Mesenchymal stem cell (in vitro differentiated cells and primary cell): ENCODE results near the gene HTRA3.
A peak's percentile ranks its signal among the peaks of the same experiment; 100 is the strongest.

Experiments used
- DNase-seq: peaks from one replicate; pipeline ENCODE4 v3.0.0-alpha.2; 2013
- H2AFZ ChIP-seq: one replicate; pipeline ENCODE4 v1.6.1; 2013; ENCODE audit warnings: low read depth, mild to moderate bottlenecking, control low read depth, inconsistent platforms, low read length, moderate library complexity
- H2AK5ac ChIP-seq: 2 replicates; pipeline ENCODE4 v1.6.1; 2013; ENCODE audit warnings: low read length, moderate library complexity, mild to moderate bottlenecking, inconsistent platforms; ENCODE audit not compliant: severe bottlenecking
- H2BK120ac ChIP-seq: one replicate; pipeline ENCODE4 v1.6.1; 2013; ENCODE audit warnings: low read depth, mild to moderate bottlenecking, inconsistent platforms, low read length, moderate library complexity
- H2BK12ac ChIP-seq, 2 experiments: one replicate each; pipeline ENCODE4 v1.6.1; 2013; ENCODE audit warnings: inconsistent platforms in 2 of 2, low read length in 2 of 2, mild to moderate bottlenecking in 2 of 2, moderate library complexity in 2 of 2, control low read depth in 1 of 2
- H2BK15ac ChIP-seq: one replicate; pipeline ENCODE4 v1.6.1; 2013; ENCODE audit warnings: mild to moderate bottlenecking, low read depth, inconsistent platforms; ENCODE audit not compliant: poor library complexity, severe bottlenecking
- H2BK5ac ChIP-seq: 2 replicates; pipeline ENCODE4 v1.6.1; 2013; ENCODE audit warnings: low read depth, mild to moderate bottlenecking, low read length, control low read depth, inconsistent platforms; ENCODE audit not compliant: poor library complexity, severe bottlenecking
- H3K14ac ChIP-seq, 2 experiments: one replicate each; pipeline ENCODE4 v1.6.1; 2013; ENCODE audit warnings: inconsistent platforms in 2 of 2, low read length in 2 of 2, control low read depth in 1 of 2, mild to moderate bottlenecking in 1 of 2, moderate library complexity in 1 of 2
- H3K18ac ChIP-seq, 2 experiments: one replicate each; pipeline ENCODE4 v1.6.1; 2013; ENCODE audit warnings: inconsistent platforms in 2 of 2, low read length in 2 of 2, control low read depth in 1 of 2, low read depth in 1 of 2, mild to moderate bottlenecking in 1 of 2
- H3K23ac ChIP-seq, 2 experiments: one replicate each; pipeline ENCODE4 v1.6.1; 2013; ENCODE audit warnings: inconsistent platforms in 2 of 2, low read length in 2 of 2, mild to moderate bottlenecking in 2 of 2, moderate library complexity in 2 of 2, control low read depth in 1 of 2
- H3K27ac ChIP-seq: 2 replicates; pipeline ENCODE4 v1.5.1; 2013; ENCODE audit warnings: mild to moderate bottlenecking, moderate library complexity, low read length, control low read depth, inconsistent platforms; ENCODE audit not compliant: poor library complexity, severe bottlenecking
- H3K27me3 ChIP-seq, 2 experiments: 2 replicates each; pipeline versions ENCODE4 v1.6.1 to v1.7.0; 2013; ENCODE audit warnings: low read length in 2 of 2, mild to moderate bottlenecking in 2 of 2, moderate library complexity in 2 of 2, control low read depth in 1 of 2, inconsistent platforms in 1 of 2; ENCODE audit not compliant: control insufficient read depth in 1 of 2, insufficient read depth in 1 of 2
- H3K36me3 ChIP-seq, 2 experiments: 2 replicates each; pipeline versions ENCODE4 v1.6.1 to v1.7.0; 2013; ENCODE audit warnings: low read length in 2 of 2, control low read depth in 1 of 2, inconsistent platforms in 1 of 2, low read depth in 1 of 2, mild to moderate bottlenecking in 1 of 2; ENCODE audit not compliant: insufficient read depth in 2 of 2, control insufficient read depth in 1 of 2
- H3K4ac ChIP-seq, 2 experiments: one replicate each; pipeline ENCODE4 v1.6.1; 2013; ENCODE audit warnings: inconsistent platforms in 2 of 2, low read length in 2 of 2, mild to moderate bottlenecking in 2 of 2, moderate library complexity in 2 of 2, control low read depth in 1 of 2, low read depth in 1 of 2
- H3K4me1 ChIP-seq: 2 replicates; pipeline ENCODE4 v1.6.1; 2013; ENCODE audit warnings: low read depth, low read length, control low read depth; ENCODE audit not compliant: control insufficient read depth, insufficient read depth
- H3K4me2 ChIP-seq: 2 replicates; pipeline ENCODE4 v1.6.1; 2013; ENCODE audit warnings: low read length, mild to moderate bottlenecking, inconsistent platforms; ENCODE audit not compliant: poor library complexity, severe bottlenecking
- H3K4me3 ChIP-seq, 2 experiments: 2 replicates each; pipeline versions ENCODE4 v1.5.1 to v1.7.0; 2013; ENCODE audit warnings: low read length in 2 of 2, mild to moderate bottlenecking in 2 of 2, control low read depth in 1 of 2, low read depth in 1 of 2; ENCODE audit not compliant: insufficient read depth in 1 of 2
- H3K79me1 ChIP-seq: replicated peaks from 2 replicates; pipeline ENCODE4 v1.6.1; 2013; ENCODE audit warnings: mild to moderate bottlenecking, control low read depth, low read length, inconsistent platforms; ENCODE audit not compliant: poor library complexity, severe bottlenecking
- H3K9ac ChIP-seq: 2 replicates; pipeline ENCODE4 v1.7.0; 2013; ENCODE audit warnings: mild to moderate bottlenecking, low read length, moderate library complexity
- H3K9me3 ChIP-seq: 2 replicates; pipeline ENCODE4 v1.7.0; 2013; ENCODE audit warnings: mild to moderate bottlenecking, low read length; ENCODE audit not compliant: control insufficient read depth
- H4K8ac ChIP-seq: one replicate; pipeline ENCODE4 v1.6.1; 2013; ENCODE audit warnings: inconsistent platforms, mild to moderate bottlenecking, low read length, moderate library complexity
- H4K91ac ChIP-seq: one replicate; pipeline ENCODE4 v1.6.1; 2013; ENCODE audit warnings: mild to moderate bottlenecking, low read length, inconsistent platforms
- WGBS: methylation state at CpG from one replicate; pipeline ENCODE4 v1.1.7; 2013; ENCODE audit warnings: mixed read lengths; 5-methylcytosine and 5-hydroxymethylcytosine counted together

HTRA3 gene

GRCh38 chr4:8295471-8295870 lies 25.9 kb downstream of the HTRA3 start:
- no peak overlapping the region for H4K91ac ChIP-seq
- 90% methylated on average over 6 of the region's 6 CpGs for WGBS
- H2BK120ac ChIP-seq: no peak overlapping the region
- H2AK5ac ChIP-seq: no peak overlapping the region
- H3K79me1 ChIP-seq: no peaks in the 10 kb centered on the region
- H3K4ac ChIP-seq: no peak overlapping the region
- no peak overlapping the region for H3K4me2 ChIP-seq
- no peak overlapping the region for H4K8ac ChIP-seq
- H3K18ac ChIP-seq: no peak overlapping the region
- DNase-seq: no peak
- H3K9ac ChIP-seq: no peak overlapping the region
- no peak overlapping the region for H3K23ac ChIP-seq
- H3K4me3 ChIP-seq: peak overlapping the region in 1 of 2 experiments; percentile 3
- H3K14ac ChIP-seq: no peak overlapping the region
- no peaks in the 10 kb centered on the region for H3K4me1 ChIP-seq
- no peak overlapping the region for H2BK15ac ChIP-seq
- no peak overlapping the region for H3K27ac ChIP-seq
- no peak overlapping the region for H2BK12ac ChIP-seq
- peaks cover 0 to 4% of the 10 kb centered on the region in 2 experiments for H3K27me3 ChIP-seq
- no peaks in the 10 kb centered on the region for H3K9me3 ChIP-seq
- peaks cover 0 to 8% of the 10 kb centered on the region in 2 experiments for H3K36me3 ChIP-seq
- H2AFZ ChIP-seq: no peak overlapping the region
- no peak overlapping the region for H2BK5ac ChIP-seq

- no peaks in the 10 kb centered on the region for H3K9me3 ChIP-seq
- no peaks in the 10 kb centered on the region for H3K79me1 ChIP-seq
- H3K4me3 ChIP-seq: no peak overlapping the region
- H4K8ac ChIP-seq: no peak overlapping the region
- no peak overlapping the region for H2AFZ ChIP-seq
- H2AK5ac ChIP-seq: no peak overlapping the region
- H2BK5ac ChIP-seq: no peak overlapping the region
- H3K9ac ChIP-seq: no peak overlapping the region
- H2BK15ac ChIP-seq: no peak overlapping the region
- H3K4me1 ChIP-seq: no peaks in the 10 kb centered on the region
- H3K27ac ChIP-seq: no peak overlapping the region
- no peak overlapping the region for H3K4ac ChIP-seq
- H2BK120ac ChIP-seq: no peak overlapping the region
- no peak overlapping the region for H3K18ac ChIP-seq
- no peak overlapping the region for H2BK12ac ChIP-seq
- no peak overlapping the region for H3K4me2 ChIP-seq
- H3K27me3 ChIP-seq: peaks cover 0 to 4% of the 10 kb centered on the region in 2 experiments
- H3K23ac ChIP-seq: no peak overlapping the region
- H4K91ac ChIP-seq: no peak overlapping the region
- H3K36me3 ChIP-seq: peaks cover 0 to 8% of the 10 kb centered on the region in 2 experiments
- no peak overlapping the region for H3K14ac ChIP-seq
- no peak for DNase-seq
- 68% methylated on average over 3 of the region's 3 CpGs for WGBS
These were observed 26.9 kb downstream of the HTRA3 start for GRCh38 chr4:8296491-8296890.

GRCh38 chr4:8297141-8297601 lies 27.6 kb downstream of the HTRA3 start:
- Histone ChIP-seq H3K79me1 (no peaks in the 10 kb centered on the region), H3K9ac (no peak overlapping the region), H3K27ac (no peak overlapping the region), H3K9me3 (no peaks in the 10 kb centered on the region), H3K4me1 (no peaks in the 10 kb centered on the region), H2BK15ac (no peak overlapping the region), H3K27me3 (peaks cover 0 to 4% of the 10 kb centered on the region in 2 experiments), H3K18ac (no peak overlapping the region), H2BK12ac (no peak overlapping the region), H2AK5ac (no peak overlapping the region), H4K91ac (no peak overlapping the region), H3K23ac (no peak overlapping the region), H3K4me2 (no peak overlapping the region), H3K4ac (no peak overlapping the region), H3K14ac (no peak overlapping the region), H2BK120ac (no peak overlapping the region), H2AFZ (no peak overlapping the region), H4K8ac (no peak overlapping the region), H2BK5ac (no peak overlapping the region), H3K4me3 (no peak overlapping the region), H3K36me3 (peaks cover 0 to 8% of the 10 kb centered on the region in 2 experiments)
- 91% methylated on average over 9 of the region's 9 CpGs for WGBS
- DNase-seq: no peak

DNA sequence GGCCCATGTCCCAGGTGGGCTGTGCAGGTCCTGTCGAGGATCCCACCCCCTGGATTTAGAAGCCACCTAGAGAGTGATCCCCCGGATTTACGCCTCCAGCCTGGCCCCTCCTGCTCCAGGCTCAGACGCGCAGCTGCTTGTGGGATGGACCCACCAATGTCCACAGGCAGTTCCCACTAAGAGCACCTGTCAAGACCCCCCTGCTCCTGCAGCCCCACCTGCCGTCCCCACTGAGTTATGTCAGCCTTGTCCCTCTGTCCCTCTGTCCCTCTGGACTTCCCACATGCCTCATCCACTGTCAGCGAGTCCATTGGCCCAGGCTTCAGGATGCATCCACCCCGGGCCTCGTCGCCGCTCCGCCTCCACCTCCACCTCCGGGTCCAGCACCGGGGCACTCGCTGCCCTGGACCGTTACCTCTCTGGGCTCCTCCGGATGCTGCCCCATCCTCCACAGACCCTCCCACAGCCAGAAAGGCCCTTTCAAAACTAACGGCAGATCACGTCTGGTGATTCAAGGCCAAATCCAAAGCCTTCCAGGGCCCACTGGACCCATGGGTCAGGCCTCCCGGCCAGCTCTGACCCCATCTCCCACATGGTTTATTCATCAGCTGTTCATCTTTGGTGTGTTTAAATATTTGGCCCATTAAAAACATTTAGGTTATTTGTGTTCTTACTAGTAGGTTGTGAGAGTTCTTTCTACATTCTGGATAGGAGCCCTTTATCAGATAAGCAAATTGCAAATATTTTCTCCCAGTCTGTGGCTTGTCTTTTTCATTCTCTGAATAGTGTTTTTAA lies 28.3 kb downstream of the HTRA3 start:
- no peak overlapping the region for H3K4me2 ChIP-seq
- H3K4ac ChIP-seq: no peak overlapping the region
- no peak overlapping the region for H4K8ac ChIP-seq
- no peak overlapping the region for H2AK5ac ChIP-seq
- H3K4me1 ChIP-seq: no peaks in the 10 kb centered on the region
- no peak overlapping the region for H2BK12ac ChIP-seq
- H3K36me3 ChIP-seq: peaks cover 0 to 8% of the 10 kb centered on the region in 2 experiments
- no peaks in the 10 kb centered on the region for H3K79me1 ChIP-seq
- no peak overlapping the region for H2AFZ ChIP-seq
- H3K23ac ChIP-seq: no peak overlapping the region
- no peak overlapping the region for H2BK5ac ChIP-seq
- H3K9ac ChIP-seq: no peak overlapping the region
- H3K27ac ChIP-seq: no peak overlapping the region
- H2BK120ac ChIP-seq: no peak overlapping the region
- 95% methylated on average over 20 of the region's 20 CpGs for WGBS
- H2BK15ac ChIP-seq: no peak overlapping the region
- no peaks in the 10 kb centered on the region for H3K9me3 ChIP-seq
- no peak overlapping the region for H3K4me3 ChIP-seq
- no peak overlapping the region for H4K91ac ChIP-seq
- H3K18ac ChIP-seq: no peak overlapping the region
- H3K27me3 ChIP-seq: peaks cover 0 to 4% of the 10 kb centered on the region in 2 experiments
- no peak overlapping the region for H3K14ac ChIP-seq
- DNase-seq: no peak
